Kidney (tissue), 14 donors: ENCODE measurements around the gene CD300LD. TPM values are rescaled to one million over a fixed set of nuclear protein-coding genes. Genes with fewer than 3 reads are reported as not detected.
A peak's percentile ranks its signal among the peaks of the same experiment; 100 is the strongest.

Source experiments
- DNase-seq, 5 donors: peaks; one replicate each; pipeline ENCODE4 v3.0.0-alpha.2; 2013 to 2020
- FAIRE-seq: peaks from 2 replicates; lab custom pipeline; 2012; peaks lifted over from hg19 to GRCh38; lab: Jason Lieb, UNC
- H3K27ac ChIP-seq, 2 donors: one replicate each; pipeline ENCODE4 v1.7.0; 2013; ENCODE audit warnings: low read depth in 2 of 2, low read length in 2 of 2, inconsistent platforms in 1 of 2
- H3K27me3 ChIP-seq: one replicate; pipeline ENCODE4 v1.7.1; 2013; ENCODE audit warnings: low read length, inconsistent platforms; ENCODE audit not compliant: control insufficient read depth, insufficient read depth
- H3K36me3 ChIP-seq, 3 donors: one replicate each; pipeline versions ENCODE4 v1.7.0 to v1.7.1; 2013; ENCODE audit warnings: low read length in 3 of 3, control low read depth in 1 of 3, inconsistent platforms in 1 of 3; ENCODE audit not compliant: insufficient read depth in 3 of 3, control insufficient read depth in 2 of 3
- H3K4me1 ChIP-seq, 3 donors: one replicate each; pipeline versions ENCODE4 v1.7.0 to v1.7.1; 2013; ENCODE audit warnings: low read length in 3 of 3, inconsistent platforms in 1 of 3, low read depth in 1 of 3; ENCODE audit not compliant: control insufficient read depth in 2 of 3, insufficient read depth in 2 of 3
- H3K4me3 ChIP-seq, 3 donors: one replicate each; pipeline versions ENCODE4 v1.7.0 to v1.8.1; 2013; ENCODE audit warnings: low read length in 3 of 3, control low read depth in 1 of 3, inconsistent platforms in 1 of 3
- H3K9ac ChIP-seq, 3 donors: one replicate each; pipeline versions ENCODE4 v1.7.0 to v1.7.1; 2013; ENCODE audit warnings: low read length in 3 of 3, control low read depth in 1 of 3, inconsistent platforms in 1 of 3
- H3K9me3 ChIP-seq, 3 donors: one replicate each; pipeline versions ENCODE4 v1.7.0 to v1.7.1; 2013; ENCODE audit warnings: low read length in 3 of 3, control low read depth in 1 of 3, inconsistent platforms in 1 of 3; ENCODE audit not compliant: control insufficient read depth in 2 of 3, insufficient read depth in 1 of 3
- CTCF ChIP-seq: IDR thresholded peaks from 3 replicates; pipeline ENCODE4 v1.5.1; 2012; ENCODE audit warnings: mild to moderate bottlenecking, moderate library complexity, borderline replicate concordance; ENCODE audit not compliant: insufficient read depth; ENCODE audit errors: extremely low read depth
- intact Hi-C: fragments of 100-400 bp; cut with DNase I; formaldehyde crosslinking; loops from one replicate; pipeline ENCODE4 v1.11.1; 2022
- polyA plus RNA-seq: library from polyadenylated mRNA; stranded (reverse); fragments of 350-450 nt; fragmentation: Illumina TruSeq; extraction: RNeasy Lipid Tissue Mini Kit (QIAGEN cat#74804); gene quantifications from one replicate; pipeline ENCODE4 v1.2.3, GENCODE V29; 2014; ENCODE audit warnings: low read depth, low replicate concordance; ENCODE audit not compliant: insufficient read depth
- total RNA-seq: library from RNA; stranded (reverse); fragmentation: NEBNext Ultra II Directional; extraction: Animal tissue kit (Norgen Biotek cat#: 25700); gene quantifications from one replicate; pipeline ENCODE4 v1.2.1, GENCODE V29; 2021
- donor health status: control.
- donor health status: control.
- donor health status: control.
- donor health status: control.
- donor health status: control.
- donor health status: DM: yes; HTN: yes; CAD: no.
- donor health status: Normal renal cell carcinoma (clear cell type).

The CD300LD gene
- total and polyA plus RNA-seq, 2 donors from 2014 or later: not detected

DNA sequence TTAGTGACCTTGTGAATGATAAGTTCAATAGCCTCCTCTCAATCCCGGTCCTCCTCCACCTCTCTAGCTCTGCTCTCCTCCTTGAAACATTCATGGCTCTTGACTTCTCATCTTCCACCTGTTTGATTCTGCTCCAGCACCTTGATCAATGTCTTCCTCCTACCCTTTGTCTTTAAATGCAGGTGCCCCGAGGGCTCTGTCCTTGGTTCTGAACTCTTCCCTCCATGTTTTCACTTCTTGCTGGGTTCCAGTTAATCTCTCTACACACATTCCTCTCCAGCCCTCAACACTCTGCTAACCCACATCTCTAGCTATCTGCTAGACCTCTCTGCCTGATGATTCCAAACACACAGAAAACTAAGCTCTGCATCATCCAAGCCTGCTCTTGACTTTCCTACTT lies 18.0 kb upstream of the CD300LD start:
- TF ChIP-seq CTCF: no peak
- no peak for FAIRE-seq
- no peaks in the 10 kb centered on the region for H3K9me3 ChIP-seq
- H3K4me1 ChIP-seq: no peaks in the 10 kb centered on the region
- no peak overlapping the region for H3K4me3 ChIP-seq
- H3K27me3 ChIP-seq: no peaks in the 10 kb centered on the region
- peak in 3 of 5 donors; percentile 54 to 68 (median 65) for DNase-seq
- H3K9ac ChIP-seq: no peak overlapping the region
- H3K36me3 ChIP-seq: no peaks in the 10 kb centered on the region
- intact Hi-C loops: no loop called here
- H3K27ac ChIP-seq: no peak overlapping the region

DNA sequence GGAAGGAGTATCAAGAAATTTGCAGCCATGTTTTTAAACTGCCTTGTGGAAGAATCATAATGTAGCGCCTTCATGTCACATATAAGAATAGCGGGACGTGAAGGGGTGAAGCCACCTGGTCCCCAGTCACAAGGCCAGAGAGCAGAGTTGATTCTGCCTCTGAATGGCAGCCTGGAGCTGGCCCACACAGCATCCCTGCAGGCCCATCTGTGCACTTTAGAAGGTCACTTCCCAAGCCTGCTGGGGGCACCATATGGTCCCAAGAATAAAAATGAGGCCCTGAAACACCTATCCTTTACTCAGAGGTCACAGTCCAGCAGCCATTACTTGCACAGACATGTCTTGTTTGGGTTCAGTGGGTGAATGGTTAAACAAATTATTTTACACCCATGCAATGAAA lies 16.4 kb upstream of the CD300LD start:
- no peak for TF ChIP-seq CTCF
- DNase-seq (no peak), FAIRE-seq (no peak)
- Histone ChIP-seq H3K36me3 (no peaks in the 10 kb centered on the region), H3K4me3 (no peak overlapping the region), H3K27ac (no peak overlapping the region), H3K4me1 (no peaks in the 10 kb centered on the region), H3K9ac (no peak overlapping the region), H3K9me3 (no peaks in the 10 kb centered on the region), H3K27me3 (no peaks in the 10 kb centered on the region)
- intact Hi-C loops: no loop called here

GRCh38 chr17:74607221-74607620 lies 15.1 kb upstream of the CD300LD start:
- DNase-seq: no peak
- Histone ChIP-seq H3K36me3 (no peaks in the 10 kb centered on the region), H3K27me3 (no peaks in the 10 kb centered on the region), H3K9me3 (no peaks in the 10 kb centered on the region), H3K9ac (no peak overlapping the region), H3K27ac (no peak overlapping the region), H3K4me3 (no peak overlapping the region), H3K4me1 (no peaks in the 10 kb centered on the region)
- FAIRE-seq: no peak
- TF ChIP-seq CTCF: no peak
- intact Hi-C loops: no loop called here

DNA sequence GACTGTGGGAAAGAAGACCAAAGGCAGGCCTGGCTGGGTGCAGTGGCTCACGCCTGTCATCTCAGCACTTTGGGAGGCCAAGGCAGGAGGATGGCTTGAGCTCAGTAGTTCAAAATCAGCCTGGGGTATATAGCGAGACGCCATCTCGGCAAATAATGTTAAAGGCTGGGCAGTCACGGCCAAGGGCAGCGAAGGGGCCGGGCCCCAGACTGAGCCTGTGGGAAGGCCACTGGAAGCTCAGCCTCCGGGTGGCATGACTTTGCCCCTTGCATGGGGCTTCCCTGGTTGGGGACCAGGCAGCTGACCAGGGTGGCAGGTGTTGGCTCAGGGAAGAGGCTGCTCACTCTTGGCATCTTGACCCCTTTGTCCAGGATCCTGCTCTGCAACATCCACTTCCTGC lies 14.0 kb upstream of the CD300LD start:
- FAIRE-seq (no peak), DNase-seq (no peak)
- Histone ChIP-seq H3K9me3 (no peaks in the 10 kb centered on the region), H3K27ac (no peak overlapping the region), H3K4me1 (no peaks in the 10 kb centered on the region), H3K27me3 (no peaks in the 10 kb centered on the region), H3K9ac (no peak overlapping the region), H3K36me3 (no peaks in the 10 kb centered on the region), H3K4me3 (no peak overlapping the region)
- intact Hi-C loops: no loop called here
- no peak for TF ChIP-seq CTCF
